Natural killer cell (primary cell): ENCODE data around the gene VPS13A. TPM values are rescaled to one million over a fixed set of nuclear protein-coding genes. Genes with fewer than 3 reads are reported as not detected.

Source experiments
- ATAC-seq, 3 donors: fragments of 150-1000 bp in 2 of 3; fragments of 200-7000 bp in 1 of 3; cut with Tn5 transposase; 1 replicate in 1 of 3; 2 replicates in 2 of 3; pipeline ENCODE4 v1.10.0; 2021; ENCODE audit warnings: mild to moderate bottlenecking in 2 of 3, moderate library complexity in 2 of 3
- DNase-seq, 2 donors: peaks; one replicate each; pipeline versions ENCODE4 v3.0.0 to v3.0.0-alpha.2; 2013 to 2021; ENCODE audit warnings: mixed read lengths in 1 of 2
- H3K27ac ChIP-seq: one replicate; pipeline ENCODE4 v1.5.1; 2013; ENCODE audit warnings: mild to moderate bottlenecking, low read length
- H3K27me3 ChIP-seq: one replicate; pipeline ENCODE4 v1.6.1; 2013; ENCODE audit warnings: low read length; ENCODE audit not compliant: control insufficient read depth, insufficient read depth
- H3K36me3 ChIP-seq: one replicate; pipeline ENCODE4 v1.6.1; 2013; ENCODE audit warnings: low read length; ENCODE audit not compliant: control insufficient read depth, insufficient read depth
- H3K4me1 ChIP-seq: one replicate; pipeline ENCODE4 v1.6.1; 2013; ENCODE audit warnings: low read length; ENCODE audit not compliant: control insufficient read depth, insufficient read depth
- H3K4me3 ChIP-seq: one replicate; pipeline ENCODE4 v1.5.1; 2013; ENCODE audit warnings: low read length
- H3K9me3 ChIP-seq: one replicate; pipeline ENCODE4 v1.6.1; 2013; ENCODE audit warnings: low read length; ENCODE audit not compliant: control insufficient read depth, insufficient read depth
- H3K27ac Mint-ChIP-seq, 2 donors: one replicate each; pipeline ENCODE4 v1.8.0; 2022; ENCODE audit warnings: mild to moderate bottlenecking in 2 of 2, mixed read lengths in 2 of 2, moderate library complexity in 1 of 2
- H3K27me3 Mint-ChIP-seq, 2 donors: one replicate each; pipeline ENCODE4 v1.8.0; 2022; ENCODE audit warnings: low read depth in 2 of 2, mixed read lengths in 2 of 2
- H3K36me3 Mint-ChIP-seq: one replicate; pipeline ENCODE4 v1.8.0; 2022; ENCODE audit warnings: mixed read lengths
- H3K4me1 Mint-ChIP-seq, 2 donors: one replicate each; pipeline ENCODE4 v1.8.0; 2022; ENCODE audit warnings: mixed read lengths in 2 of 2
- H3K4me3 Mint-ChIP-seq: one replicate; pipeline ENCODE4 v1.8.0; 2022; ENCODE audit warnings: mild to moderate bottlenecking, moderate library complexity, mixed read lengths
- H3K9me3 Mint-ChIP-seq, 2 donors: one replicate each; pipeline ENCODE4 v1.8.0; 2022; ENCODE audit warnings: mixed read lengths in 2 of 2
- WGBS: methylation state at CpG from one replicate; pipeline ENCODE4 v1.1.7; 2013; ENCODE audit warnings: missing lambda C conversion rate; ENCODE audit not compliant: insufficient coverage; 5-methylcytosine and 5-hydroxymethylcytosine counted together
- intact Hi-C: fragments of 100-400 bp; cut with micrococcal nuclease; formaldehyde crosslinking; loops from one replicate; pipeline ENCODE4 v1.14.2; 2022
- total RNA-seq, 4 donors: library from RNA; stranded (reverse); fragments of 120-200 nt in 1 of 4; gene quantifications; one replicate each; pipeline versions ENCODE4 v1.2.3 to v1.2.4, GENCODE V29; 2013 to 2022
- TF ChIP-seq, protein P1 (sequence below): fragments of 200-600 bp; IDR thresholded peaks from one replicate; pipeline ENCODE4 v1.8.0; 2022; ENCODE audit warnings: antibody characterized with exemption

VPS13A gene
- total RNA-seq, 3 donors from 2014 or later (not counting 1 experiment from before 2014, with no cell fraction given) = 54.7 to 74.2 (median 70.4) TPM

GRCh38 chr9:77221431-77221830, 44.1 kb downstream of the VPS13A start:
- H3K36me3 Mint-ChIP-seq = peaks cover 14% of the 10 kb centered on the region
- DNase-seq (no peak), ATAC-seq (no peak)
- Histone ChIP-seq H3K4me3 (no peak overlapping the region), H3K36me3 (peaks cover 23% of the 10 kb centered on the region), H3K4me1 (no peaks in the 10 kb centered on the region), H3K27me3 (no peaks in the 10 kb centered on the region), H3K9me3 (no peaks in the 10 kb centered on the region), H3K27ac (no peak overlapping the region)
- H3K4me3 Mint-ChIP-seq = no peak overlapping the region
- no peaks in the 10 kb centered on the region for H3K27me3 Mint-ChIP-seq
- H3K9me3 Mint-ChIP-seq = no peaks in the 10 kb centered on the region
- WGBS = 100% methylated on average over 3 of the region's 3 CpGs
- intact Hi-C loops = loop anchor here (10.0 kb wide), 1 partner anchor 57 kb away; no protein-coding TSS in a partner anchor
- TF ChIP-seq, protein P1, sequence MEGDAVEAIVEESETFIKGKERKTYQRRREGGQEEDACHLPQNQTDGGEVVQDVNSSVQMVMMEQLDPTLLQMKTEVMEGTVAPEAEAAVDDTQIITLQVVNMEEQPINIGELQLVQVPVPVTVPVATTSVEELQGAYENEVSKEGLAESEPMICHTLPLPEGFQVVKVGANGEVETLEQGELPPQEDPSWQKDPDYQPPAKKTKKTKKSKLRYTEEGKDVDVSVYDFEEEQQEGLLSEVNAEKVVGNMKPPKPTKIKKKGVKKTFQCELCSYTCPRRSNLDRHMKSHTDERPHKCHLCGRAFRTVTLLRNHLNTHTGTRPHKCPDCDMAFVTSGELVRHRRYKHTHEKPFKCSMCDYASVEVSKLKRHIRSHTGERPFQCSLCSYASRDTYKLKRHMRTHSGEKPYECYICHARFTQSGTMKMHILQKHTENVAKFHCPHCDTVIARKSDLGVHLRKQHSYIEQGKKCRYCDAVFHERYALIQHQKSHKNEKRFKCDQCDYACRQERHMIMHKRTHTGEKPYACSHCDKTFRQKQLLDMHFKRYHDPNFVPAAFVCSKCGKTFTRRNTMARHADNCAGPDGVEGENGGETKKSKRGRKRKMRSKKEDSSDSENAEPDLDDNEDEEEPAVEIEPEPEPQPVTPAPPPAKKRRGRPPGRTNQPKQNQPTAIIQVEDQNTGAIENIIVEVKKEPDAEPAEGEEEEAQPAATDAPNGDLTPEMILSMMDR = no peak
- no peak overlapping the region for H3K27ac Mint-ChIP-seq
- no peaks in the 10 kb centered on the region for H3K4me1 Mint-ChIP-seq

DNA sequence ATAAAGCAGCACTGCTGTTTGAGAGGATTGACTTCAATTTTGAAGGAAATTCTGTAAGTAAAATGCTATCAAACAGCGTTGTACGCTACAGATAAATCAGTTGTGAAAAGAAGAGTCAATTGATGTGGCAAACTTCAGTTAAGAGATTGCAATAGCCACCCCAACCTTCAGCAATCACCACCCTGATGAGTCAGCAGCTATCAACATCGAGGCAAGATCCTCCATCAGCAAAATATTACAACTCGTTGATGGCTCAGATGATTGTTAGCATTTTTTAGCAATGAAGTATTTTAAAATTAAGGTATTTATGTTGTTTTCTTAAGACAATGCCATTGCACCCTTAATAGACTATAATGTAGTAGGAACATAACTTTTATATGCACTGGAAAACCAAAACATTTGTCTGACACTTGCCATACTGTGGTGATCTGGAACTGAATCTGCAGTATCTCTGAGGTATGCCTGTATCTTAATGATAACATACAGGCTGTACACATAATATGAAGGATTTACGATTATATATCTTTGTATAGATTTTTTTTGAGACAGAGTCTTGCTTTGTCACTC, 47.5 kb downstream of the VPS13A start:
- Mint-ChIP-seq H3K27ac (no peak overlapping the region), H3K9me3 (no peaks in the 10 kb centered on the region)

DNA sequence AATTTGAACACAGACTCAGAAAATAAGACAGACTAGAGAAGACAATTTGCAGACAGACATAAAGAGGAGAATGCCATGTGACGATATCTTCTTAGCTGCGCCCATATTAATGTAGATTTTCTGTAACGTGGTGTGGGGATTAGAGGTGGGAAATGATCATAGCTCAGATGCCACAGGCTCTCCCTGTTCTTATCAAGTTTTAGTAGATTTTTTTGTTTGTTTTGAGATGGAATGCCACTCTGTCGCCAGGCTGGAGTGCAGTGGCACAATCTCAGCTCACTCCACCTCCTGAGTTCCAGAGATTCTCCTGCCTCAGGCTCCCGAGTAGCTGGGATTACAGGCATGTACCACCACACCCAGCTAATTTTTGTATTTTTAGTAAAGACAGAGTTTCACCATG, 59.4 kb downstream of the VPS13A start:
- H3K27ac ChIP-seq = no peak overlapping the region
- no peak for ATAC-seq

More for the DNA sequence above, 47.5 kb downstream of the VPS13A start:
- no peaks in the 10 kb centered on the region for H3K4me1 ChIP-seq
- TF ChIP-seq, protein P1 = no peak
- H3K27me3 ChIP-seq = no peaks in the 10 kb centered on the region
- WGBS = 90% methylated on average over 3 of the region's 5 CpGs
- Mint-ChIP-seq H3K27me3 (no peaks in the 10 kb centered on the region), H3K36me3 (peaks cover 21% of the 10 kb centered on the region), H3K4me3 (no peak overlapping the region), H3K4me1 (no peaks in the 10 kb centered on the region)
- no peak for DNase-seq
- no peak overlapping the region for H3K4me3 ChIP-seq
- no peak for ATAC-seq
- H3K36me3 ChIP-seq = peaks cover 38% of the 10 kb centered on the region
- no peak overlapping the region for H3K27ac ChIP-seq
- intact Hi-C loops = loop anchor here (10.0 kb wide), 1 partner anchor 60 kb away; no protein-coding TSS in a partner anchor
- no peaks in the 10 kb centered on the region for H3K9me3 ChIP-seq

More for the DNA sequence above, 59.4 kb downstream of the VPS13A start:
- Mint-ChIP-seq H3K9me3 (no peaks in the 10 kb centered on the region), H3K27ac (no peak overlapping the region), H3K27me3 (no peaks in the 10 kb centered on the region), H3K36me3 (peaks cover 14% of the 10 kb centered on the region), H3K4me1 (no peaks in the 10 kb centered on the region), H3K4me3 (no peak overlapping the region)
- Histone ChIP-seq H3K4me3 (no peak overlapping the region), H3K27me3 (no peaks in the 10 kb centered on the region), H3K4me1 (no peaks in the 10 kb centered on the region), H3K9me3 (no peaks in the 10 kb centered on the region), H3K36me3 (peaks cover 12% of the 10 kb centered on the region)
- 94% methylated on average over 4 of the region's 5 CpGs for WGBS
- no peak for DNase-seq
- intact Hi-C loops = no loop called here
- TF ChIP-seq, protein P1 = no peak
